AG10803 (cell line): ENCODE data around the gene STAB1.

Experiments used
- DNase-seq: peaks from one replicate; pipeline ENCODE4 v3.0.0; 2010; ENCODE audit warnings: low read depth
- H3K4me3 ChIP-seq: 2 replicates; pipeline ENCODE4 v1.5.1; 2011; ENCODE audit warnings: mild to moderate bottlenecking, low read length, control low read depth
- CTCF ChIP-seq: conservative IDR thresholded peaks from 2 replicates; pipeline ENCODE4 v1.5.1; 2011; ENCODE audit warnings: mild to moderate bottlenecking, low read length, control low read depth, inconsistent platforms

The STAB1 gene

DNA sequence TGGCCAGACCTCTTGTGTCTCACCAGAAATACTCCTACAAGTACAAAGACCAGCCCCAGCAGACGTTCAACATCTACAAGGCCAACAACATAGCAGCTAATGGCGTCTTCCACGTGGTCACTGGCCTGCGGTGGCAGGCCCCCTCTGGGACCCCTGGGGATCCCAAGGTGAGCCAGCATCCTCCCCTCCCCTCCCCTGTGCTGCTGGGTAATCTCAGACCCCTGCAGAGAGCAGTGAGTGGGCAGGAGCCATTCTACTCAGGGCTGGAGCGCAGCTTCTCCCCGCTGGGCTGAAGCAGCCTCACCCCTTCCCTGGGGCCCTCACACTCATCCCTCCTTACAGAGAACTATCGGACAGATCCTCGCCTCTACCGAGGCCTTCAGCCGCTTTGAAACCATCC, 9.8 kb downstream of the STAB1 start:
- no peak overlapping the region for H3K4me3 ChIP-seq
- no peak for TF ChIP-seq CTCF
- DNase-seq: no peak

- TF ChIP-seq CTCF: no peak
- no peak overlapping the region for H3K4me3 ChIP-seq
- no peak for DNase-seq
Measured at GRCh38 chr3:52506266-52506966, 11.3 kb downstream of the STAB1 start.

DNA sequence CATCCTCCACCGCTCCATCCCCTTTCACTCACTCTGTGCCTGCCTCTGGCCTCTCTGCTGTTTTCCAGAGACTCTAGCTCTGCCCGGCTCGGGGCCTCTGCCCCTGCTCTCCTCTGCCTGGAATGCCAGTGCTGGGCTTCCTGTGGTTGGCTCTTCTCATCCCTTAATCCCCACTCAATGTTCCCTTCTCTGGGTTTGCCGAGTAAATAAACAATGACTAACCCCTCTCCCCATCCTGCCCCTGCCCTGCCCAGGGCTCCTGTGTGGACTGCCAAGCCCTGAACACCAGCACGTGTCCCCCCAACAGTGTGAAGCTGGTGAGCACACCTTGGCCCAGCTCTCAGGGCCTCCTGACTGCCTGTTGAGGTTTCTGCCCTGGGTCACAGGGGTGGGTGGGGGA, 12.2 kb downstream of the STAB1 start:
- no peak overlapping the region for H3K4me3 ChIP-seq
- peak; percentile 20 for DNase-seq
- TF ChIP-seq CTCF: no peak

- no peak for TF ChIP-seq CTCF
- DNase-seq: no peak
- H3K4me3 ChIP-seq: no peak overlapping the region
Measured at GRCh38 chr3:52509753-52510328, 14.7 kb downstream of the STAB1 start.

GRCh38 chr3:52511509-52511908, 16.4 kb downstream of the STAB1 start:
- no peak for TF ChIP-seq CTCF
- no peak for DNase-seq
- no peak overlapping the region for H3K4me3 ChIP-seq

- TF ChIP-seq CTCF: no peak
Measured at GRCh38 chr3:52512105-52512504, 17.0 kb downstream of the STAB1 start.

GRCh38 chr3:52512727-52513126, 17.6 kb downstream of the STAB1 start:
- TF ChIP-seq CTCF: no peak
- H3K4me3 ChIP-seq: no peak overlapping the region
- DNase-seq: no peak

More at GRCh38 chr3:52512105-52512504, 17.0 kb downstream of the STAB1 start:
- DNase-seq: no peak
- H3K4me3 ChIP-seq: no peak overlapping the region
